Activated CD8-positive, alpha-beta T cell treated with anti-CD3 and anti-CD28 coated beads for 36 hours (primary cell): ENCODE measurements around the gene CCN6. TPM values are rescaled to one million over a fixed set of nuclear protein-coding genes. Genes with fewer than 3 reads are reported as not detected.
"Not testable (repeated sequence)": the region's sequence is repeated elsewhere in the genome, so short reads cannot be mapped to it uniquely, and the experiment has no call there.

Source experiments
- ATAC-seq: fragments of 200-7000 bp; cut with Tn5 transposase; one replicate; pipeline ENCODE4 v1.10.0; 2021; ENCODE audit warnings: mild to moderate bottlenecking, moderate library complexity
- CTCF ChIA-PET: fragments of 350-600 bp; sonication (Branson Sonifier 250); formaldehyde crosslinking; loops from one replicate; lab custom pipeline; 2021; ENCODE audit warnings: antibody characterized with exemption; lab: Charles Lee
- POLR2A ChIA-PET: fragments of 350-600 bp; sonication (Branson Sonifier 250); formaldehyde crosslinking; loops from one replicate; lab custom pipeline; 2021; ENCODE audit warnings: antibody characterized with exemption; lab: Charles Lee
- DNase-seq: peaks from one replicate; pipeline ENCODE4 v3.0.0-alpha.2; 2020
- H3K27ac Mint-ChIP-seq: one replicate; pipeline ENCODE4 v1.8.0; 2021; ENCODE audit warnings: mild to moderate bottlenecking, mixed read lengths
- H3K27me3 Mint-ChIP-seq: one replicate; pipeline ENCODE4 v1.8.0; 2021; ENCODE audit warnings: mixed read lengths
- H3K36me3 Mint-ChIP-seq: one replicate; pipeline ENCODE4 v1.8.0; 2021; ENCODE audit warnings: low read depth, mixed read lengths
- H3K4me1 Mint-ChIP-seq: one replicate; pipeline ENCODE4 v1.8.0; 2021; ENCODE audit warnings: low read depth, mixed read lengths
- H3K4me3 Mint-ChIP-seq: one replicate; pipeline ENCODE4 v1.8.0; 2021; ENCODE audit warnings: mild to moderate bottlenecking, moderate library complexity, mixed read lengths
- H3K9me3 Mint-ChIP-seq: one replicate; pipeline ENCODE4 v1.8.0; 2021; ENCODE audit warnings: mixed read lengths
- intact Hi-C: fragments of 100-400 bp; cut with micrococcal nuclease; formaldehyde crosslinking; loops from one replicate; pipeline ENCODE4 v1.10.0; 2022
- total RNA-seq, 2 experiments: library from RNA; stranded (reverse); gene quantifications; one replicate each; pipeline ENCODE4 v1.2.3, GENCODE V29; 2021
- TF ChIP-seq, protein P1 (sequence below): fragments of 200-600 bp; IDR thresholded peaks from one replicate; pipeline ENCODE4 v1.8.0; 2022; ENCODE audit warnings: antibody characterized with exemption, mild to moderate bottlenecking

CCN6 gene
- total RNA-seq, 2 experiments from 2014 or later: not detected

DNA sequence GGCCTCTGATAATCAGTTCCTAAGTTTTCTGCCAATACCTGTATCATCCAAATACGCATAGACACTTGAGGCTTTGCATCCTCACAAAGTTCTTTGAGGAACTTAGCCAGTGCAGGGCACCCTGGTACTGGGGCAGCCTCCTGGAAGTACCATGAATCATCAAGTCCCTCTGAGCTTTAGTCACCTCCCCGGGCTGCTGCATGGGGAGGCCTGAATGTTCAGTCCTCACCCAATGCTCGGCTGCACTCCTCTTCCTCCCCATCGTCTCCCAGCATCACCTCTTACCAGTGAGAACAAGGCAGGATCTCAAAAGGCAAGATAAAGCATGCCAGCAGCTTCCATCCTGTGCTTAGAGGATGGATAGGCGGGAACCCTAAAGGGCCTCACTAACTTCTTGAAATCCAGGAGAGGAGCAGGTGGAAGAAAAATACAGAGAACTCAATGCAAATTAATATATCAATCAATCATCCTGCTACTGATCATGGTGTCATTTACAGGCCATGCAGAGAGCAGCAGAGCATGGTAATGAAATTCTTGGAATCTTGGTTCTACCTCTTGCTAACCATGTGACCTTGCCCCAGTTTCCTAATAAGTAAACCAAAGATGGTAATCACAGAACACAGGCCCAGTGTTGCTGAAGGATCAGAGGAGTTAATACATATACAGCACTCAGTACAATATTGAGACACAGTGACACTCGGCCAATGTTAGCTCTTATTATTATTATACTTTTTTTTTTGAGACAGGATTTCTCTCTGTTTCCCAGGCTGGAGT, 4.7 kb upstream of the CCN6 start:
- Mint-ChIP-seq H3K9me3 (no peaks in the 10 kb centered on the region), H3K27ac (no peak overlapping the region), H3K36me3 (no peaks in the 10 kb centered on the region), H3K4me1 (peaks cover 8% of the 10 kb centered on the region), H3K27me3 (no peaks in the 10 kb centered on the region), H3K4me3 (no peak overlapping the region)
- POLR2A ChIA-PET: interaction anchor here (0.6 kb wide), 2 partner anchors 117 to 443 kb away, joined by 3 read pairs; partner anchors contain the start of gene TRAF3IP2
- ATAC-seq: peak; percentile 64
- intact Hi-C loops: no loop called here
- TF ChIP-seq, protein P1, sequence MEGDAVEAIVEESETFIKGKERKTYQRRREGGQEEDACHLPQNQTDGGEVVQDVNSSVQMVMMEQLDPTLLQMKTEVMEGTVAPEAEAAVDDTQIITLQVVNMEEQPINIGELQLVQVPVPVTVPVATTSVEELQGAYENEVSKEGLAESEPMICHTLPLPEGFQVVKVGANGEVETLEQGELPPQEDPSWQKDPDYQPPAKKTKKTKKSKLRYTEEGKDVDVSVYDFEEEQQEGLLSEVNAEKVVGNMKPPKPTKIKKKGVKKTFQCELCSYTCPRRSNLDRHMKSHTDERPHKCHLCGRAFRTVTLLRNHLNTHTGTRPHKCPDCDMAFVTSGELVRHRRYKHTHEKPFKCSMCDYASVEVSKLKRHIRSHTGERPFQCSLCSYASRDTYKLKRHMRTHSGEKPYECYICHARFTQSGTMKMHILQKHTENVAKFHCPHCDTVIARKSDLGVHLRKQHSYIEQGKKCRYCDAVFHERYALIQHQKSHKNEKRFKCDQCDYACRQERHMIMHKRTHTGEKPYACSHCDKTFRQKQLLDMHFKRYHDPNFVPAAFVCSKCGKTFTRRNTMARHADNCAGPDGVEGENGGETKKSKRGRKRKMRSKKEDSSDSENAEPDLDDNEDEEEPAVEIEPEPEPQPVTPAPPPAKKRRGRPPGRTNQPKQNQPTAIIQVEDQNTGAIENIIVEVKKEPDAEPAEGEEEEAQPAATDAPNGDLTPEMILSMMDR: no peak
- DNase-seq: no peak
- CTCF ChIA-PET: interaction anchor here (1.2 to 2.1 kb wide), 6 partner anchors 13 to 114 kb away, joined by 3 to 10 read pairs (median 4); partner anchors contain the start of genes FAM229B and TUBE1

DNA sequence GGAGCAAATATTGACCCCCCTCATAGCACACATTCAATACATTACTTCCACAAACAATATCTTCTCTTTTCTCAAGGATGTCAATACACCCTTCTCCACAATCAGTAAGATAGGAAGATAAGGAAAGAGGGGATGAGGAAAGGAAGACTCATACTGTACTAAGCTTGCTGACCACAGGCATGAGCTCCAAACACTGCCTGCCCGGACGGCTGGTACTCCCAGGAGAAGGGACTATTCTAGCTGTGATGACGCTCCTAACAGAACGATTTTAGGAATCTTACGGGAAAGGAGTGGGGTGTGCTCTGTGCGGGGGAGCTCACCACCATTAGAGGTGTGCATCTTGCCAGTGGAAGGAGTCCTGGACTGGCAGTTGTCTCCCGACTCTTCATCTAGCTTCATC, 3.9 kb upstream of the CCN6 start:
- intact Hi-C loops: no loop called here
- Mint-ChIP-seq H3K27ac (no peak overlapping the region), H3K36me3 (no peaks in the 10 kb centered on the region), H3K27me3 (peaks cover under 1% of the 10 kb centered on the region), H3K4me3 (no peak overlapping the region), H3K4me1 (peaks cover 4% of the 10 kb centered on the region), H3K9me3 (no peaks in the 10 kb centered on the region)
- DNase-seq (no peak), ATAC-seq (no peak)
- ChIA-PET POLR2A (interaction anchor here (0.9 to 1.3 kb wide), 2 partner anchors 22 to 37 kb away, joined by 3 to 4 read pairs; partner anchors contain the start of genes FAM229B and TUBE1), CTCF (interaction anchor here (0.8 to 2.1 kb wide), 11 partner anchors 9 to 791 kb away, joined by 3 to 10 read pairs (median 4); partner anchors contain the start of genes FAM229B and TUBE1)
- TF ChIP-seq, protein P1: no peak

DNA sequence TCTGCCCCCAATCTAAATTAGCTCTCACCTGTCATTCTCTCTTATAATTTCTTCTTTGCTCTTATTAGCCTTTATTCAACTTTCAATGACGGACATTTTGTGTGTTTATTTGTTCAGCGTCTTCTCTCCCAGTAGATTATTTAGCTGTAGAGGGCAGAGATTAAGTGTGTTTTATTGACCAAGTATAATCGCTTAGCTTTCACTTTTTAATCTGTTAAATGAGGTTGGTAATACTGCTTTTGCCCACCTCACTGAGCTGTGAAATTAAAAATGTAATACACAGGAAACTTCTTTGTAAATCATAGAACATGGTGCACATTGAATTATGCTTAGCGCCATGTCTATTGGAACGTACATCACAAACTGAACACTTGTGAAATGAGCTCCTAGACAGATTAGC, 3.5 kb upstream of the CCN6 start:
- H3K9me3 Mint-ChIP-seq: no peaks in the 10 kb centered on the region
- no peaks in the 10 kb centered on the region for H3K36me3 Mint-ChIP-seq
- intact Hi-C loops: no loop called here
- CTCF ChIA-PET: interaction anchor here (0.8 to 2.1 kb wide), 11 partner anchors 9 to 792 kb away, joined by 3 to 10 read pairs (median 4); partner anchors contain the start of genes FAM229B and TUBE1
- no peak overlapping the region for H3K4me3 Mint-ChIP-seq
- ATAC-seq (no peak), DNase-seq (no peak)
- TF ChIP-seq, protein P1: no peak
- no peak overlapping the region for H3K27ac Mint-ChIP-seq
- POLR2A ChIA-PET: interaction anchor here (0.9 to 1.3 kb wide), 2 partner anchors 22 to 37 kb away, joined by 3 to 4 read pairs; partner anchors contain the start of genes FAM229B and TUBE1
- H3K4me1 Mint-ChIP-seq: peaks cover 4% of the 10 kb centered on the region
- peaks cover 3% of the 10 kb centered on the region for H3K27me3 Mint-ChIP-seq

DNA sequence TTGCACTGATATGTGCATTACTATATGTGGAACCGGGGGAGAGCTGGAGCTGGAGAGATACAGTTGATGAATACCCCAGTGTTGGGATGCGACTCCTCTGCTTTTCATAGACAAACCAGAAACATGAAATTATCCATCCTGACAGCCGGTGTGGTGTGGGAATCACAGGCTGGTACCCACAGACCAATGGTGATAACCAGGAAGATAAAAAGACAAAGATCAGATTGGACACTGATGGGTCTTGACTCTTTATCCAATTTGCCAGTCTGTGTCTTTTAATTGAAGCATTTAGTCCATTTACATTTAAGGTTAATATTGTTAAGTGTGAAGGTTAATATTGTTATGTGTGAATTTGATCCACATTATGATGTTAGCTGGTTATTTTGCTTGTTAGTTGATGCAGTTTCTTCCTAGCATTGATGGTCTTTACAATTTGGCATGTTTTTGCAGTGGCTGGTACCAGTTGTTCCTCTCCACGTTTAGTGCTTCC, 2.6 kb upstream of the CCN6 start:
- H3K4me1 Mint-ChIP-seq, H3K27ac Mint-ChIP-seq, H3K36me3 Mint-ChIP-seq, DNase-seq, H3K4me3 Mint-ChIP-seq, H3K9me3 Mint-ChIP-seq, intact Hi-C loops, H3K27me3 Mint-ChIP-seq, ATAC-seq: not testable (repeated sequence)
- CTCF ChIA-PET: interaction anchor here (1.0 to 1.7 kb wide), 4 partner anchors 8 to 341 kb away, joined by 3 to 6 read pairs (median 5); no protein-coding TSS in a partner anchor
- POLR2A ChIA-PET: interaction anchor here (1.3 kb wide), 1 partner anchor 36 kb away, joined by 4 read pairs; the partner anchor contains the start of genes FAM229B and TUBE1

- TF ChIP-seq, protein P1: no peak
- ATAC-seq: no peak
- DNase-seq: no peak
- Mint-ChIP-seq H3K9me3 (no peaks in the 10 kb centered on the region), H3K27ac (no peak overlapping the region), H3K27me3 (peaks cover 5% of the 10 kb centered on the region), H3K36me3 (no peaks in the 10 kb centered on the region), H3K4me3 (no peak overlapping the region), H3K4me1 (no peaks in the 10 kb centered on the region)
- ChIA-PET CTCF (no interaction called here), POLR2A (interaction anchor here (0.9 kb wide), 1 partner anchor 10 kb away, joined by 4 read pairs; no protein-coding TSS in a partner anchor)
- intact Hi-C loops: no loop called here
These were observed 769 bp downstream of the CCN6 start for GRCh38 chr6:112054555-112055190.
